HL-60 (cell line): Measurements from ENCODE around the gene FARP2.

Experiments
- CTCF ChIP-seq: IDR thresholded peaks from one replicate; pipeline ENCODE4 v1.5.1; 2011; ENCODE audit warnings: low read length, control low read depth, inconsistent platforms; ENCODE audit not compliant: insufficient read depth
- GABPA ChIP-seq: IDR thresholded peaks from 2 replicates; pipeline ENCODE4 v1.6.1; 2012; ENCODE audit warnings: low read depth
- SPI1 ChIP-seq: IDR thresholded peaks from 2 replicates; pipeline ENCODE4 v1.6.1; 2012; ENCODE audit warnings: low read depth, mild to moderate bottlenecking, borderline replicate concordance

GRCh38 chr2:241500016-241500415 is 143.9 kb downstream of the FARP2 start:
- TF ChIP-seq CTCF (no peak), SPI1 (no peak), GABPA (no peak)
